SU-DHL-6 (cell line): ENCODE measurements around the gene ANKS1B.

Experiments
- H2AFZ ChIP-seq: fragments of 200-600 bp; sonication (generic); 2 replicates; pipeline ENCODE4 v1.6.1; 2014; ENCODE audit warnings: low read depth, mild to moderate bottlenecking, moderate library complexity, mixed read lengths, antibody characterized with exemption, low read length; ENCODE audit not compliant: severe bottlenecking
- H3F3A ChIP-seq: fragments of 200-600 bp; shearing (Covaris generic); 2 replicates; pipeline ENCODE4 v1.6.0; 2016; ENCODE audit warnings: antibody characterized with exemption, mild to moderate bottlenecking; ENCODE audit not compliant: insufficient read depth
- H3K27ac ChIP-seq: fragments of 200-600 bp; sonication (generic); 2 replicates; pipeline ENCODE4 v1.5.1; 2016; ENCODE audit warnings: low read depth, mild to moderate bottlenecking, low read length, moderate library complexity, mixed read lengths
- H3K27me3 ChIP-seq: fragments of 200-600 bp; sonication (generic), shearing (Covaris generic); 2 replicates; pipeline ENCODE4 v1.6.0; 2014; ENCODE audit warnings: mild to moderate bottlenecking, low read length
- H3K36me3 ChIP-seq: fragments of 200-600 bp; sonication (generic); 2 replicates; pipeline ENCODE4 v1.6.1; 2014; ENCODE audit warnings: mild to moderate bottlenecking, low read length, mixed read lengths
- H3K4me2 ChIP-seq: fragments of 300-600, 200-600 bp; shearing (Covaris generic), sonication (generic); 2 replicates; pipeline ENCODE4 v1.6.0; 2014; ENCODE audit warnings: low read length, low read depth, mild to moderate bottlenecking; ENCODE audit not compliant: poor library complexity, severe bottlenecking
- H3K4me3 ChIP-seq: fragments of 200-600 bp; sonication (generic); 2 replicates; pipeline ENCODE4 v1.5.1; 2014; ENCODE audit warnings: antibody characterized with exemption, low read length, mild to moderate bottlenecking, mixed read lengths; ENCODE audit not compliant: insufficient read depth, poor library complexity, severe bottlenecking
- H3K79me2 ChIP-seq: fragments of 200-600 bp; sonication (generic); 2 replicates; pipeline ENCODE4 v1.6.1; 2014; ENCODE audit warnings: mild to moderate bottlenecking, low read length, moderate library complexity; ENCODE audit not compliant: insufficient read depth
- H3K9ac ChIP-seq: fragments of 200-600 bp; sonication (generic); 2 replicates; pipeline ENCODE4 v1.7.0; 2014; ENCODE audit warnings: mild to moderate bottlenecking, low read length
- H3K9me2 ChIP-seq: fragments of 200-600 bp; sonication (generic); replicated peaks from 2 replicates; pipeline ENCODE4 v1.6.1; 2014; ENCODE audit warnings: low read length; ENCODE audit not compliant: insufficient read depth
- H3K9me3 ChIP-seq: fragments of 200-600 bp; sonication (generic); 2 replicates; pipeline ENCODE4 v1.6.1; 2014; ENCODE audit warnings: low read length, mixed read lengths; ENCODE audit not compliant: insufficient read depth
- H4K20me1 ChIP-seq: fragments of 200-600 bp; sonication (generic); 2 replicates; pipeline ENCODE4 v1.6.1; 2014; ENCODE audit warnings: low read depth, mild to moderate bottlenecking, antibody characterized with exemption, low read length, moderate library complexity, mixed read lengths
- CTCF ChIP-seq: fragments of 200-600 bp; sonication (generic); IDR thresholded peaks from one replicate; pipeline ENCODE4 v1.5.1; 2017; ENCODE audit warnings: antibody characterized with exemption, mild to moderate bottlenecking, low read length, moderate library complexity; ENCODE audit not compliant: insufficient read depth, poor library complexity, severe bottlenecking
- EZH2phosphoT487 ChIP-seq: fragments of 200-600 bp; sonication (generic), shearing (Covaris generic); conservative IDR thresholded peaks from 2 replicates; pipeline ENCODE4 v1.6.1; 2018; ENCODE audit warnings: mild to moderate bottlenecking, antibody characterized with exemption, low read length, moderate library complexity, mixed read lengths

ANKS1B gene

GRCh38 chr12:99711246-99711645 lies 273.5 kb downstream of the ANKS1B start:
- TF ChIP-seq EZH2phosphoT487 (no peak), CTCF (no peak)
- no peaks in the 10 kb centered on the region for H3K9me3 ChIP-seq
- no peaks in the 10 kb centered on the region for H3K36me3 ChIP-seq

GRCh38 chr12:99709619-99710018 lies 275.1 kb downstream of the ANKS1B start:
- no peaks in the 10 kb centered on the region for H3K9me3 ChIP-seq
- H4K20me1 ChIP-seq, result no peaks in the 10 kb centered on the region
- no peak overlapping the region for H3K4me3 ChIP-seq
- no peaks in the 10 kb centered on the region for H3K9me2 ChIP-seq
- no peak overlapping the region for H2AFZ ChIP-seq
- H3K36me3 ChIP-seq, result no peaks in the 10 kb centered on the region
- no peak overlapping the region for H3K9ac ChIP-seq
- H3K79me2 ChIP-seq, result no peaks in the 10 kb centered on the region
- TF ChIP-seq EZH2phosphoT487 (no peak), CTCF (no peak)
- no peaks in the 10 kb centered on the region for H3K27me3 ChIP-seq
- H3K27ac ChIP-seq, result no peak overlapping the region
- no peaks in the 10 kb centered on the region for H3F3A ChIP-seq
- no peak overlapping the region for H3K4me2 ChIP-seq

More at GRCh38 chr12:99711246-99711645, 273.5 kb downstream of the ANKS1B start:
- Histone ChIP-seq H3K4me2 (no peak overlapping the region), H3K9me2 (no peaks in the 10 kb centered on the region), H3K27me3 (no peaks in the 10 kb centered on the region), H3K9ac (no peak overlapping the region), H2AFZ (no peak overlapping the region), H3K4me3 (no peak overlapping the region), H3K27ac (no peak overlapping the region), H3F3A (no peaks in the 10 kb centered on the region), H4K20me1 (no peaks in the 10 kb centered on the region), H3K79me2 (no peaks in the 10 kb centered on the region)

- Histone ChIP-seq H3K9me2 (no peaks in the 10 kb centered on the region), H3K4me3 (no peak overlapping the region), H3K9me3 (no peaks in the 10 kb centered on the region), H3K27ac (no peak overlapping the region), H2AFZ (no peak overlapping the region), H3K9ac (no peak overlapping the region), H3K4me2 (no peak overlapping the region), H3F3A (no peaks in the 10 kb centered on the region), H4K20me1 (no peaks in the 10 kb centered on the region), H3K27me3 (no peaks in the 10 kb centered on the region), H3K79me2 (no peaks in the 10 kb centered on the region), H3K36me3 (no peaks in the 10 kb centered on the region)
- TF ChIP-seq EZH2phosphoT487 (no peak), CTCF (no peak)
Observed at GRCh38 chr12:99709116-99709515, 275.6 kb downstream of the ANKS1B start.

GRCh38 chr12:99707883-99708282 lies 276.9 kb downstream of the ANKS1B start:
- H2AFZ ChIP-seq, result no peak overlapping the region
- H3K9ac ChIP-seq, result no peak overlapping the region
- no peaks in the 10 kb centered on the region for H3K79me2 ChIP-seq
- no peak for TF ChIP-seq EZH2phosphoT487
- TF ChIP-seq CTCF, result no peak
- H3K27ac ChIP-seq, result no peak overlapping the region
- no peaks in the 10 kb centered on the region for H3K27me3 ChIP-seq
- no peaks in the 10 kb centered on the region for H3K9me3 ChIP-seq
- no peak overlapping the region for H3K4me3 ChIP-seq
- H3K4me2 ChIP-seq, result no peak overlapping the region
- no peaks in the 10 kb centered on the region for H3K9me2 ChIP-seq
- no peaks in the 10 kb centered on the region for H3F3A ChIP-seq
- no peaks in the 10 kb centered on the region for H4K20me1 ChIP-seq
- H3K36me3 ChIP-seq, result no peaks in the 10 kb centered on the region
